ENCODE results near the gene SMG6. TPM values are rescaled to one million over a fixed set of nuclear protein-coding genes. Genes with fewer than 3 reads are reported as not detected.

SMG6 gene
- total and polyA plus RNA-seq, 8 donors = 27.7 to 42.2 (median 38.5) TPM

- no peak for TF ChIP-seq CTCF (IDR thresholded peaks at IDR 0.05)
- H3K27ac ChIP-seq = peak overlapping the region in 1 of 2 donors; percentile 28
- H3K4me1 ChIP-seq = peaks cover 24 to 56% of the 10 kb centered on the region in 2 donors
- no peaks in the 10 kb centered on the region for H3K9me3 ChIP-seq
- H3K27me3 ChIP-seq = no peaks in the 10 kb centered on the region
- ATAC-seq = no peak
- no peak overlapping the region for H3K4me3 ChIP-seq
- intact Hi-C loops (cut with DNase I) = no loop called here
- peaks cover 0 to 43% of the 10 kb centered on the region in 2 donors for H3K36me3 ChIP-seq
- DNase-seq = peak in 1 of 4 donors; percentile 80
Observed at GRCh38 chr17:2082003-2082781, 221.4 kb downstream of the SMG6 start.

- DNase-seq (no peak), ATAC-seq (no peak)
- H3K27ac ChIP-seq = peak overlapping the region in 1 of 2 donors; percentile 28
- no peak for TF ChIP-seq CTCF (IDR thresholded peaks at IDR 0.05)
- intact Hi-C loops (cut with DNase I) = no loop called here
- H3K9me3 ChIP-seq = no peaks in the 10 kb centered on the region
- H3K4me3 ChIP-seq = no peak overlapping the region
- peaks cover 0 to 48% of the 10 kb centered on the region in 2 donors for H3K36me3 ChIP-seq
- H3K4me1 ChIP-seq = peaks cover 26 to 53% of the 10 kb centered on the region in 2 donors
- H3K27me3 ChIP-seq = no peaks in the 10 kb centered on the region
Observed at GRCh38 chr17:2081564-2081963, 222.0 kb downstream of the SMG6 start.

DNA sequence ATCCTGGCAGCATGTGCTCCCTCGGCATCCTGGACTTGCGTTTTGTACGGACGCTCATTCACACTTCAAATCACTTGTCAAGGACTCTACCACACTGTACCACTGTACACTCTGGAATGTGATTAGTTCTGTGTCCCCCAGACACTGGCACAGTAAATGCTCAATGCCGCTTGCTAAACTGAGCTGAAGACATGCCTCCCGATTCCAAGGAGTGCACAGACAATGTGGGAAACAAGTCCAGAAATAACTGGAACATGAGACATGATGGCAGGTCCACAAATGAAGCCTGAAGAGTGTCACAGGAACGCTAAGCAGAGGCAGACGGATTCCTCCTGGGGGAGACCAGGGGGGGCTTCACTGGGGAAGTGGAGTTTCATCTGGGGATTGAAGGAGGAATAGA is 226.5 kb downstream of the SMG6 start:
- ATAC-seq (no peak), DNase-seq (no peak)
- Histone ChIP-seq H3K4me1 (peaks cover 18 to 48% of the 10 kb centered on the region in 2 donors), H3K27ac (peak overlapping the region; percentile 15 to 56), H3K27me3 (no peaks in the 10 kb centered on the region), H3K36me3 (peaks cover 0 to 49% of the 10 kb centered on the region in 2 donors), H3K9me3 (no peaks in the 10 kb centered on the region), H3K4me3 (no peak overlapping the region)
- intact Hi-C loops (cut with DNase I) = no loop called here
- TF ChIP-seq CTCF (IDR thresholded peaks at IDR 0.05) = no peak

DNA sequence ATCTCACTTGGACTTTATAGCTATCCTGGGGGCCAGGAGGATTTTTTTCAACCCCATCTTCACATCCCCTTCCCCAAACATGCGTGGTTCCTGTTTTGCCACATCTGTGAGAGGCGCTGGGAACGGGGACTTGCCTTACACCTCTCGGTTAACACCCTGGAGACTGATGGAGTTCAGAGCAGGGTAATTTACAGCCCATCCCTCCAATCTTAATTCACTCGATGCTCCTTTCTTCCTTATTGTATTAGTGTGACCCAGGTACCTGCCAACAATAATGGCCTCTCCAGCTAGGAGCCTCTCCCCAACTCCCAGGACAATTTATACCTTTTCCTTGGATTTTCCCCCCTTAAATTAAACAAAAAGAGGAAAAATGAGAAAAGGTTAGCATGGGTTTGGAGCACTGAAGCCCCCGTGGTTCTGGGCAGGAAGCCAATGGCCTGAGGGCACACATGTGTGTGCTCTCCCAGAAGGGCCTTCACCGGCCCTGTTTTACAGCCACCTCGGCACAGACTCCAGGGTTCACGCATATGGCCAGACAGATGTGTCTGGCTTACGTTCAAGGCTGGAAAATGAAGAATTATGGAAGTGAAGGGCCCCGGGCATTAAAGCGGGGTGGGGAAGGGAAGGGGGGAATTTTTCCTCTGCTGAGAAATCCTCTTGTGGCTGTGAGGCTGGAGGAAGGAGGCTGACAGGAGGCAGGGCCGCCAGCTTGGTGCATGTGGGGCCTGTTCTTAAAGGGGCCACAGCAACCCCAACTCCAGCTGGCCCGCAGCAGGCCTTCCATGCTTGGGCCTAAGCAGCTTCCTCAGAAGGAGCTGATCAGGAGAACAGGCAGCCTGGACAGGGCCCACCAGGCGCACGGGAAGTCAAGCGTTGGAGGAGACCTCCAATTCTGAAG is 227.2 kb downstream of the SMG6 start:
- no peaks in the 10 kb centered on the region for H3K9me3 ChIP-seq
- no peak for TF ChIP-seq CTCF (IDR thresholded peaks at IDR 0.05)
- peaks cover 21 to 50% of the 10 kb centered on the region in 2 donors for H3K4me1 ChIP-seq
- H3K4me3 ChIP-seq = no peak overlapping the region
- H3K36me3 ChIP-seq = peaks cover 0 to 42% of the 10 kb centered on the region in 2 donors
- no peaks in the 10 kb centered on the region for H3K27me3 ChIP-seq
- DNase-seq = no peak
- peak overlapping the region; percentile 56 to 57 for H3K27ac ChIP-seq
- ATAC-seq = no peak
- intact Hi-C loops (cut with DNase I) = no loop called here

All from left lung (tissue), 10 donors.